ACC112 (cell line): ENCODE data around the gene FGF4.

Experiments
- H2AFZ ChIP-seq: fragments of 200-600 bp; sonication (generic); one replicate; pipeline ENCODE4 v1.6.0; 2017; ENCODE audit warnings: antibody characterized with exemption, low read length; ENCODE audit not compliant: unreplicated experiment
- H3K27ac ChIP-seq: fragments of 200-600 bp; sonication (generic); 2 replicates; pipeline ENCODE4 v1.5.1; 2014; ENCODE audit warnings: low read depth, mild to moderate bottlenecking, antibody characterized with exemption, low read length, moderate library complexity
- H3K27me3 ChIP-seq: fragments of 200-600 bp; sonication (generic); 2 replicates; pipeline ENCODE4 v1.6.1; 2014; ENCODE audit warnings: mild to moderate bottlenecking, antibody characterized with exemption, low read length, moderate library complexity, mixed read lengths; ENCODE audit not compliant: insufficient read depth
- H3K36me3 ChIP-seq: fragments of 200-600 bp; sonication (generic); 2 replicates; pipeline ENCODE4 v1.6.1; 2016; ENCODE audit warnings: mild to moderate bottlenecking, antibody characterized with exemption, low read length, moderate library complexity, mixed read lengths; ENCODE audit not compliant: insufficient read depth
- H3K4me1 ChIP-seq: fragments of 200-600 bp; sonication (generic); one replicate; pipeline ENCODE4 v1.6.1; 2016; ENCODE audit warnings: low read length, mixed read lengths; ENCODE audit not compliant: insufficient read depth, unreplicated experiment, control insufficient read depth
- H3K4me3 ChIP-seq: fragments of 200-600 bp; sonication (generic); 2 replicates; pipeline ENCODE4 v1.5.1; 2014; ENCODE audit warnings: mild to moderate bottlenecking, low read depth, low read length
- H3K79me2 ChIP-seq: fragments of 200-600 bp; sonication (generic); one replicate; pipeline ENCODE4 v1.6.0; 2016; ENCODE audit warnings: low read length; ENCODE audit not compliant: control insufficient read depth, unreplicated experiment, insufficient read depth

FGF4 gene

DNA sequence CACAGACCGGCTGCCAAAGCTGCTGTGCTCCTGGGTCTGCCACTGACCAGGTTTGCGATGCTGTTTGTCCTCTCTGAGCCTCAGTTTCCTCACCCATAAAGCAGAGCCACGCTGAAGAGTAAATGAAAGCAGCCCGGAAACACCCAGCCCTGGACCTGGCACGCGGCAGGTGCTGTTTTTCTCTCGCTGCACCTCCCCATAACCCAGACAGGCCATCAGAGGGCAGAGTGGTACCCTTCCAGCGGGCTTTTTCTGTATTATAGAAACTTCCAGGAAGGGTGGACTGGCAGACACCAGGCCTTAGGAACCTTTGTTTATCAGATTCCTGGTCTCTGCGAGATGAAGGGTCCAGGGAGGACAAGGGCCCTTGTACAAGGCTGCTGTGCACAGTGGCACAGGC, 53.4 kb downstream of the FGF4 start:
- no peak overlapping the region for H3K27ac ChIP-seq
- no peaks in the 10 kb centered on the region for H3K4me1 ChIP-seq
- H3K4me3 ChIP-seq: no peak overlapping the region
- H3K27me3 ChIP-seq: peaks cover 82% of the 10 kb centered on the region
- H2AFZ ChIP-seq: no peak overlapping the region
- no peaks in the 10 kb centered on the region for H3K79me2 ChIP-seq
- no peaks in the 10 kb centered on the region for H3K36me3 ChIP-seq

DNA sequence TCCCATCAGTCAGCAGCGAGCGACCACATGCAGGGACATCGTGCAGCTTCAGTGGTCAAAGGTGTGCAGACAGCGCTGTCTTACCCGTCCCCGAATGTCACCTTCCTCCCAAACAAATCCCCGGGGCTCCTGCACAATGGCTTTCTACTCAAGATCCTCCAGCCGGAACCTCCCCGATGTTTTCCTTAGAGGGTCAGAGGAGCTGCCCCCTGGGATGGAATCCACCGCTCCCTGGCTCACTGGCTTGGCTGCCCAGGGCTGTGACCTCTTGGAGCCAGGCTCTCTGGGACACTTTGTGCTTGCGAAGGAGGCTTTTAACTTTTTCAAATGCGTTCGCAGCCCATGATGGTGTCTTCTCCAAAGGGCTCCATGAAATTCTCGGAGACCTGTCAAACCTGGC, 54.0 kb downstream of the FGF4 start:
- H3K4me1 ChIP-seq: no peaks in the 10 kb centered on the region
- H3K79me2 ChIP-seq: no peaks in the 10 kb centered on the region
- no peak overlapping the region for H3K27ac ChIP-seq
- H3K4me3 ChIP-seq: no peak overlapping the region
- peaks cover 77% of the 10 kb centered on the region for H3K27me3 ChIP-seq
- no peaks in the 10 kb centered on the region for H3K36me3 ChIP-seq
- H2AFZ ChIP-seq: no peak overlapping the region
